GM12878 (cell line): ENCODE data around the gene GAB1. TPM values are rescaled to one million over a fixed set of nuclear protein-coding genes. Genes with fewer than 3 reads are reported as not detected.

Experiments
- ATAC-seq: fragments of 200-7000 bp; cut with Tn5 transposase; 3 replicates; pipeline ENCODE4 v1.9.1; 2020; ENCODE audit warnings: mild to moderate bottlenecking, moderate library complexity
- BruUV-seq: library from RNA; stranded (reverse); fragments of 400-500 nt; replicated peaks from 2 replicates; lab custom pipeline; 2021; lab: Mats Ljungman, UMichigan
- CTCF ChIA-PET: fragments of 300-600 bp; sonication (Branson Sonifier 250); formaldehyde crosslinking; extraction: SDS; loops from one replicate; lab custom pipeline; 2021; ENCODE audit warnings: inconsistent platforms; lab: Yijun Ruan, JAX
- POLR2A ChIA-PET: fragments of 350-600 bp; formaldehyde crosslinking; extraction: SDS; loops from one replicate; lab custom pipeline; 2021; ENCODE audit warnings: inconsistent platforms; lab: Charles Lee
- RAD21 ChIA-PET: fragments of 300-600 bp; sonication (Branson Sonifier 250); formaldehyde crosslinking; loops from one replicate; lab custom pipeline; 2023; ENCODE audit warnings: antibody characterized with exemption; ENCODE audit not compliant: unreplicated experiment; lab: Charles Lee
- SMC1A ChIA-PET: fragments of 300-600 bp; sonication (Branson Sonifier 250); formaldehyde crosslinking; loops from one replicate; lab custom pipeline; 2023; ENCODE audit not compliant: unreplicated experiment, uncharacterized antibody; lab: Charles Lee
- DNase-seq: peaks from one replicate; pipeline ENCODE4 v3.0.0-alpha.2; 2011; ENCODE audit warnings: low read depth, low spot score
- FAIRE-seq: peaks from 3 replicates; lab custom pipeline; 2011; peaks lifted over from hg19 to GRCh38; lab: Jason Lieb, UNC
- H2AFZ ChIP-seq: 2 replicates; pipeline ENCODE4 v1.6.0; 2011; ENCODE audit warnings: low read depth, low read length, control low read depth; ENCODE audit not compliant: control insufficient read depth
- H3K27ac ChIP-seq: 2 replicates; pipeline ENCODE4 v1.5.1; 2011; ENCODE audit warnings: control low read depth; ENCODE audit not compliant: control insufficient read depth, insufficient read depth
- H3K27me3 ChIP-seq, 2 experiments: replicated peaks in 1 of 2; 2 replicates each; pipeline versions ENCODE4 v1.6.0 to v1.6.1; 2011; ENCODE audit warnings: low read length in 1 of 2; ENCODE audit not compliant: control insufficient read depth in 2 of 2, insufficient read depth in 2 of 2
- H3K36me3 ChIP-seq, 2 experiments: 2 replicates each; pipeline ENCODE4 v1.5.1; 2011; ENCODE audit warnings: low read length in 1 of 2; ENCODE audit not compliant: control insufficient read depth in 2 of 2, insufficient read depth in 2 of 2
- H3K4me1 ChIP-seq: 2 replicates; pipeline ENCODE4 v1.6.1; 2011; ENCODE audit warnings: mild to moderate bottlenecking, low read length, moderate library complexity, mixed read lengths; ENCODE audit not compliant: control insufficient read depth, insufficient read depth
- H3K4me2 ChIP-seq: 2 replicates; pipeline ENCODE4 v1.6.0; 2011; ENCODE audit warnings: control low read depth; ENCODE audit not compliant: control insufficient read depth, insufficient read depth
- H3K4me3 ChIP-seq: fragments of 200-600 bp; sonication (generic); 2 replicates; pipeline ENCODE4 v1.5.1; 2016
- H3K79me2 ChIP-seq: 2 replicates; pipeline ENCODE4 v1.6.0; 2011; ENCODE audit warnings: low read length; ENCODE audit not compliant: control insufficient read depth, insufficient read depth
- H3K9ac ChIP-seq: 2 replicates; pipeline ENCODE4 v1.8.0; 2011; ENCODE audit warnings: low read length, control low read depth, mixed read lengths; ENCODE audit not compliant: control insufficient read depth, insufficient read depth
- H3K9me3 ChIP-seq: replicated peaks from 3 replicates; pipeline ENCODE4 v1.5.1; 2011; ENCODE audit warnings: mild to moderate bottlenecking, low read length; ENCODE audit not compliant: control insufficient read depth, insufficient read depth
- H4K20me1 ChIP-seq: 2 replicates; pipeline ENCODE4 v1.6.0; 2011; ENCODE audit not compliant: control insufficient read depth, insufficient read depth
- ATF7 ChIP-seq: fragments of 450-650 bp; IDR thresholded peaks from 2 replicates; pipeline ENCODE4 v1.6.1; 2016; ENCODE audit warnings: low read depth, mild to moderate bottlenecking
- BACH1 ChIP-seq: fragments of 450-650 bp; IDR thresholded peaks from 2 replicates; pipeline ENCODE4 v1.6.1; 2017; ENCODE audit warnings: mild to moderate bottlenecking, borderline replicate concordance
- CREM ChIP-seq: IDR thresholded peaks from 2 replicates; pipeline ENCODE4 v1.6.1; 2014; ENCODE audit warnings: antibody characterized with exemption, low read depth
- E2F4 ChIP-seq: IDR thresholded peaks from 2 replicates; pipeline ENCODE4 v1.6.1; 2012; ENCODE audit warnings: low read depth, low read length, improper control_type of control experiment
- GATAD2B ChIP-seq: fragments of 450-650 bp; conservative IDR thresholded peaks from 2 replicates; pipeline ENCODE4 v1.6.1; 2017; ENCODE audit warnings: low read depth, mild to moderate bottlenecking, moderate library complexity
- IRF5 ChIP-seq: fragments of 450-650 bp; IDR thresholded peaks from 2 replicates; pipeline ENCODE4 v1.6.1; 2017; ENCODE audit warnings: borderline replicate concordance
- JUNB ChIP-seq: IDR thresholded peaks from 2 replicates; pipeline ENCODE4 v1.6.1; 2016; ENCODE audit warnings: antibody characterized with exemption, mild to moderate bottlenecking
- MYB ChIP-seq: fragments of 150-350 bp; IDR thresholded peaks from 2 replicates; pipeline ENCODE4 v1.6.1; 2014; ENCODE audit warnings: mild to moderate bottlenecking, low read depth, low read length, borderline replicate concordance
- NBN ChIP-seq: fragments of 450-650 bp; IDR thresholded peaks from 2 replicates; pipeline ENCODE4 v1.6.1; 2016
- PKNOX1 ChIP-seq: fragments of 450-650 bp; IDR thresholded peaks from 2 replicates; pipeline ENCODE4 v1.6.1; 2016; ENCODE audit warnings: mild to moderate bottlenecking
- PML ChIP-seq: IDR thresholded peaks from 2 replicates; pipeline ENCODE4 v1.6.1; 2012; ENCODE audit warnings: low read length, inconsistent platforms
- RFX5 ChIP-seq: IDR thresholded peaks from 2 replicates; pipeline ENCODE4 v1.6.1; 2011; ENCODE audit warnings: low read depth, low read length, improper control_type of control experiment
- SKIL ChIP-seq: fragments of 450-650 bp; IDR thresholded peaks from 2 replicates; pipeline ENCODE4 v1.6.1; 2017; ENCODE audit warnings: mild to moderate bottlenecking, low read depth, inconsistent platforms; ENCODE audit not compliant: poor library complexity, severe bottlenecking
- SRF ChIP-seq, 2 experiments: IDR thresholded peaks; 2 replicates each; pipeline ENCODE4 v1.6.1; 2011; ENCODE audit warnings: low read depth in 2 of 2, low read length in 2 of 2, mild to moderate bottlenecking in 1 of 2, moderate library complexity in 1 of 2
- ZBTB40 ChIP-seq: fragments of 450-650 bp; IDR thresholded peaks from 2 replicates; pipeline ENCODE4 v1.6.1; 2016; ENCODE audit warnings: mild to moderate bottlenecking, moderate library complexity, borderline replicate concordance
- WGBS: methylation state at CpG from one replicate; pipeline ENCODE4 v1.1.6; 2016; ENCODE audit warnings: low lambda C conversion rate; ENCODE audit not compliant: insufficient replicate concordance, insufficient coverage; ENCODE audit errors: missing lambda C conversion rate; 5-methylcytosine and 5-hydroxymethylcytosine counted together
- in situ Hi-C: fragments of 300-500 bp; cut with MboI; formaldehyde crosslinking; loops from 9 replicates; pipeline ENCODE4 v1.14.3; 2018; ENCODE audit warnings: mixed read lengths
- intact Hi-C: fragments of 100-400 bp; cut with micrococcal nuclease; formaldehyde crosslinking; loops from one replicate; pipeline ENCODE4 v1.14.2; 2022; ENCODE audit not compliant: unreplicated experiment
- polyA plus RNA-seq, 11 experiments: library from polyadenylated mRNA; depleted of rRNA in 4 of 11; unstranded in 6 of 11; stranded (reverse) in 5 of 11; fragments of >200 nt; fragmentation: Nextera tagmentation in 4 of 11; fragmentation: Illumina TruSeq in 1 of 11; extraction: Ambion mirVana in 4 of 11; extraction: Trizol in 1 of 11; gene quantifications; 1 replicate in 1 of 11; 2 replicates in 10 of 11; pipeline versions ENCODE4 v1.2.1 to v1.2.3, GENCODE V29; 2011 to 2016; ENCODE audit warnings: inconsistent platforms in 2 of 11, missing spikeins in 2 of 11, low read depth in 1 of 11
- total RNA-seq, 4 experiments: library from RNA; depleted of rRNA in 3 of 4; stranded (reverse); fragments of >200 nt in 3 of 4; fragmentation: Illumina TruSeq in 1 of 4; extraction: Trizol in 1 of 4; gene quantifications; 2 replicates each; pipeline versions ENCODE4 v1.2.1 to v1.2.3, GENCODE V29; 2013 to 2021

The GAB1 gene
- total and polyA plus RNA-seq, 10 of the 15 experiments (the other 5 are each of a cell fraction or from before 2014, with no cell fraction given), result 0.37 to 5.3 (median 3.2) TPM

GRCh38 chr4:143353797-143354196 is 17.1 kb downstream of the GAB1 start:
- Histone ChIP-seq H3K4me3 (no peak overlapping the region), H3K79me2 (no peaks in the 10 kb centered on the region), H2AFZ (no peak overlapping the region), H3K9ac (no peak overlapping the region), H3K27ac (no peak overlapping the region), H3K9me3 (no peaks in the 10 kb centered on the region), H3K4me2 (no peak overlapping the region), H3K27me3 (no peaks in the 10 kb centered on the region), H4K20me1 (no peaks in the 10 kb centered on the region), H3K4me1 (peaks cover 12% of the 10 kb centered on the region), H3K36me3 (no peaks in the 10 kb centered on the region)
- FAIRE-seq (no peak), ATAC-seq (no peak), DNase-seq (no peak)
- POLR2A ChIA-PET, result interaction anchor here (10.0 kb wide), 1 partner anchor 13 kb away, joined by 94 read pairs; the partner anchor contains the start of gene GAB1
- RAD21 ChIA-PET, result interaction anchor here (1.5 to 2.7 kb wide), 3 partner anchors 10 to 64 kb away, joined by 9 to 17 read pairs (median 14); no protein-coding TSS in a partner anchor
- SMC1A ChIA-PET, result interaction anchor here (0.7 to 5.5 kb wide), 8 partner anchors 14 to 129 kb away, joined by 3 to 62 read pairs (median 6); partner anchors contain the start of gene GAB1
- no TSS peak for BruUV-seq
- CTCF ChIA-PET, result interaction anchor here (0.6 to 9.1 kb wide), 6 partner anchors 10 to 144 kb away, joined by 3 to 76 read pairs (median 6); no protein-coding TSS in a partner anchor
- in situ Hi-C loops (no loop called here), intact Hi-C loops (no loop called here)
- WGBS, result 45% methylated on average over 2 of the region's 2 CpGs
- TF ChIP-seq JUNB (no peak), CREM (no peak), PKNOX1 (no peak), E2F4 (no peak), PML (no peak), ZBTB40 (no peak), SRF (IDR thresholded peaks at IDR 0.05; ENCODE audit: low read depth in 2 of 2, low read length in 2 of 2) (no peak), ATF7 (no peak), IRF5 (no peak), MYB (no peak), GATAD2B (no peak), BACH1 (no peak), SKIL (no peak), NBN (no peak), RFX5 (no peak)
